IPS-18a (cell line): ENCODE results near the gene SYCP3.
"Not testable (repeated sequence)": the region's sequence is repeated elsewhere in the genome, so short reads cannot be mapped to it uniquely, and the experiment has no call there.

Experiments used
- H3K27ac ChIP-seq: one replicate; pipeline ENCODE4 v1.5.1; 2013; ENCODE audit warnings: low read length
- H3K27me3 ChIP-seq: one replicate; pipeline ENCODE4 v1.6.1; 2013; ENCODE audit warnings: mild to moderate bottlenecking, low read length; ENCODE audit not compliant: control insufficient read depth, insufficient read depth
- H3K36me3 ChIP-seq: one replicate; pipeline ENCODE4 v1.6.1; 2013; ENCODE audit warnings: low read depth, low read length; ENCODE audit not compliant: control insufficient read depth
- H3K4me1 ChIP-seq: one replicate; pipeline ENCODE4 v1.6.1; 2013; ENCODE audit warnings: low read depth, low read length; ENCODE audit not compliant: control insufficient read depth
- H3K4me3 ChIP-seq: one replicate; pipeline ENCODE4 v1.5.1; 2013; ENCODE audit warnings: low read length
- H3K9ac ChIP-seq: one replicate; pipeline ENCODE4 v1.6.1; 2013; ENCODE audit warnings: mild to moderate bottlenecking, low read length, moderate library complexity
- H3K9me3 ChIP-seq: one replicate; pipeline ENCODE4 v1.6.1; 2013; ENCODE audit warnings: low read depth, low read length; ENCODE audit not compliant: control insufficient read depth

Gene SYCP3

GRCh38 chr12:101694297-101694848, 44.9 kb downstream of the SYCP3 start:
- no peak overlapping the region for H3K4me3 ChIP-seq
- no peak overlapping the region for H3K9ac ChIP-seq
- no peaks in the 10 kb centered on the region for H3K36me3 ChIP-seq
- no peak overlapping the region for H3K27ac ChIP-seq
- peaks cover 29% of the 10 kb centered on the region for H3K27me3 ChIP-seq
- no peaks in the 10 kb centered on the region for H3K9me3 ChIP-seq
- no peaks in the 10 kb centered on the region for H3K4me1 ChIP-seq

DNA sequence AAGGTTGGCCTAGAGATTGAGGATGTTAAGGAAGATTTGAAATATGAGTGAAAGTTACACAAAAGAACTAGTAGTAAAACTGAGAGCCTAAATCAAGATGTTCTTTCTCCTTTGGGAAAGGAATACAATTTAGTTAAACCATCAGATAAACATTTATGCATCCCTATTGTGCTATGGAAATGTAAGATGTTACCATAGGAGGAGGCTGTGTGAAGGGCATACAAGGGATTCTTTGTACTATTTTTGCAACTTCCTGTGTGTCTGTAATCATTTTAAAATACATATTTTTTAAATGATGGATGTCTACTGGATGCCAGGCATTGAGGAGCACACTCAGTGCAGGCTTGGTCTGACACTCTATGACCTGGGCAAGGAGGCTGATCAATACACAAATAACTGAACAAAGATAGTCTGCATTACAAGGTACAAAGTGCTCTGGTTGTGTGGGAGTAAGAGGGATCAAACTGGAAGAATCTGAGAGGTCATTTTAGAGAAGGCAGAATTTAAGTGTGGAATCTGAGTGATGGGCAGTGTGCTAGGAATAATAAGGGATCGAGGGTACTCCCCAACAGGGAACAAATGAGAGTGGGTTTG, 47.7 kb downstream of the SYCP3 start:
- Histone ChIP-seq H3K9me3 (no peaks in the 10 kb centered on the region), H3K4me3 (no peak overlapping the region), H3K27me3 (peaks cover 15% of the 10 kb centered on the region), H3K36me3 (no peaks in the 10 kb centered on the region), H3K27ac (no peak overlapping the region), H3K9ac (no peak overlapping the region), H3K4me1 (no peaks in the 10 kb centered on the region)

DNA sequence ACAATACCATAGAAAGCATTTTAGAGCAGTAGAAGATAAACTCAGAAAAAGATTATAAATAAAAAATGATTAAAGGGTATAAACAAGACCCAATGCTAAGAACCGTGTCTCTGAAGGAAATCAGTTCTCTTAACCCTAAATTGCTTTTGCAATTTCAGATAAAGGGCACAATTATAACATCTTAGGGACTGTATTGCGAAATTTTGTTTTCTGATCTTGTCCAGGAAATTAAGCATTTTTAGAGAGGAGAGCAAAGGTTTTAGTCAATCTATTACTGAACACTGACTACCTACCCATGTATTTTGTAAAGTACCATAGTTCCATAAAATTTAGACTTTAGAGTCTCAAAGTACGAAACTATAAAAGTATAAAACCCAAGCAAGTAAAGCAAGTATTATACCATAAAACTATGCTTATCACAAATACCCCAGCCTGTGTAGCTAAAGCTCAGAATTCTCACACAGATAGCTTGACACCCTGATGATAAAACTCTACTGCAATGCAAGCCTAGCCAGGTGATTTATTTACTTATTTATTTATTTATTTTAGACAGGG, 48.6 kb downstream of the SYCP3 start:
- peaks cover 5% of the 10 kb centered on the region for H3K27me3 ChIP-seq
- no peak overlapping the region for H3K9ac ChIP-seq
- no peak overlapping the region for H3K27ac ChIP-seq

GRCh38 chr12:101686176-101686575, 53.1 kb downstream of the SYCP3 start:
- no peaks in the 10 kb centered on the region for H3K9me3 ChIP-seq
- H3K9ac ChIP-seq, result no peak overlapping the region
- no peak overlapping the region for H3K4me3 ChIP-seq
- no peak overlapping the region for H3K27ac ChIP-seq
- no peaks in the 10 kb centered on the region for H3K4me1 ChIP-seq
- no peaks in the 10 kb centered on the region for H3K27me3 ChIP-seq
- no peaks in the 10 kb centered on the region for H3K36me3 ChIP-seq

More for the DNA sequence above, 48.6 kb downstream of the SYCP3 start:
- Histone ChIP-seq H3K36me3 (no peaks in the 10 kb centered on the region), H3K4me3 (no peak overlapping the region), H3K9me3 (no peaks in the 10 kb centered on the region), H3K4me1 (no peaks in the 10 kb centered on the region)

DNA sequence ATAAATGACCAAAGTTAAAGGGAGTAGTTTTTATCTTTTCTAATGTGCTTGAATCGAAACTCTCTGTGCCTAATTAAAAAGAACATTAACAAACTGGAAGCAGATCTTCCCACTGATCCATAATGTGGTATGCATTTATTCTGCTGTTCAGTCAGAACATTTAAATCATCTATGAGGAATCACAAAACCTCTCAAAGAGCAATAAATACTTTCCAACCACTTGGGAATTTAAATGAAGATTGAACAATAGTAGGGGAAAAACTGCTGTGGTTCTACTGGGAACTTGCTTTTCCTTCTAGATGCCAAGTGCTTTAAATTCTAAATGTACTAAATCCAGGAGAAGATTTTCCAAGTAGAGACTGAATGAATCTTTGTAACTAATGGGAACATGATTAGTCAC, 54.2 kb downstream of the SYCP3 start:
- H3K4me1 ChIP-seq, result no peaks in the 10 kb centered on the region
- H3K9me3 ChIP-seq, result no peaks in the 10 kb centered on the region
- no peak overlapping the region for H3K9ac ChIP-seq
- H3K36me3 ChIP-seq, result no peaks in the 10 kb centered on the region
- H3K27ac ChIP-seq, result no peak overlapping the region
- no peak overlapping the region for H3K4me3 ChIP-seq
- no peaks in the 10 kb centered on the region for H3K27me3 ChIP-seq

DNA sequence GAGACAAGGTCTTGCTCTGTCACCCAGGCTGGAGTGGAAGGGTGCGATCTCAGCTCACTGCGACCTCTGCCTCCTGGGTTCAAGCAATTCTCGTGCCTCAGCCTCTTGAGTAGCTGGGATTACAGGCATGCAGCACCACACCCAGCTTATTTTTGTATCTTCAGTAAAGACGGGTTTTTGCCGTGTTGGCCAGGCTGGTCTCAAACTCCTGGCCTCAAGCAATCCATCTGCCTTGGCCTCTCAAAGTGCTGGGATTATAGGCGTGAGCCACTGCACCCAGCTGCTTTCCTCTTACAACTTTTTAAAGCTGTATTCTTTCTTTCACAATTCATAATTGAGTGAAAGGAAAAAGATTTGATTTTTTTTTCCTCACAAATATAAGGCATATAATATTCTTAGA, 57.6 kb downstream of the SYCP3 start:
- H3K4me3 ChIP-seq, H3K9me3 ChIP-seq, H3K27me3 ChIP-seq, H3K9ac ChIP-seq, H3K4me1 ChIP-seq, H3K36me3 ChIP-seq, H3K27ac ChIP-seq: not testable (repeated sequence)

DNA sequence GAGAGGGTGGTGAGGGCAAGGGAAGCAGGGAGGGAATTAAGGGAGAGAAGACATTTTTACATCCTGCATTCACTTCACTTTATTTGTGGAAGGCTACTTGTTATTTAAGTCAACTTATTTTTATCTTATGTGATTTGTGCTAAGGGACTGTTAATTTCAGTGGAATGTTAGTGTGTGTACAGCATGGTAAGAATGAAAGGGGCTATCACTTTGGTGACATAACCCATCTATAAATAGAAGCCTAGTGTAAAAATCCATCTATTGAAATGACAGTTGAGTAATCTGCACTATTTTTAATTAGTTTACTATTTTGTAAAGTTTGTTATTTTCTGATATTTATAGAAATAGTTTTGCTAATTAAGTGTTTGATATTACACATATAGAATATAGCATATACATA, 58.6 kb downstream of the SYCP3 start:
- Histone ChIP-seq H3K27me3 (no peaks in the 10 kb centered on the region), H3K36me3 (no peaks in the 10 kb centered on the region), H3K9me3 (no peaks in the 10 kb centered on the region), H3K4me3 (no peak overlapping the region), H3K27ac (no peak overlapping the region), H3K9ac (no peak overlapping the region), H3K4me1 (no peaks in the 10 kb centered on the region)

GRCh38 chr12:101680240-101680639, 59.0 kb downstream of the SYCP3 start:
- Histone ChIP-seq H3K4me3 (no peak overlapping the region), H3K9me3 (no peaks in the 10 kb centered on the region), H3K9ac (no peak overlapping the region), H3K27ac (no peak overlapping the region), H3K36me3 (no peaks in the 10 kb centered on the region), H3K27me3 (no peaks in the 10 kb centered on the region), H3K4me1 (no peaks in the 10 kb centered on the region)
